Heart left ventricle (tissue), 16 donors: ENCODE data around the gene CFAP157. TPM values are rescaled to one million over a fixed set of nuclear protein-coding genes. Genes with fewer than 3 reads are reported as not detected.
A peak's percentile ranks its signal among the peaks of the same experiment; 100 is the strongest.

Experiments used
- ATAC-seq, 4 donors: fragments of 200-7000 bp; cut with Tn5 transposase; one replicate each; pipeline ENCODE4 v1.9.1; 2020 to 2022; ENCODE audit warnings: moderate library complexity in 4 of 4, mild to moderate bottlenecking in 3 of 4, moderate number of reproducible peaks in 1 of 4
- DNase-seq, 5 donors: peaks; one replicate each; pipeline ENCODE4 v3.0.0-alpha.2; 2020
- H3K27ac ChIP-seq, 12 donors: fragments of 200-600 bp; sonication (generic) in 4 of 12; one replicate each; pipeline versions ENCODE4 v1.5.0 to v1.8.0; 2016 to 2022; ENCODE audit warnings: mild to moderate bottlenecking in 2 of 12
- H3K27me3 ChIP-seq, 9 donors: fragments of 200-600 bp; sonication (generic) in 2 of 9; one replicate each; pipeline versions ENCODE4 v1.5.1 to v1.8.0; 2016 to 2022; ENCODE audit warnings: mild to moderate bottlenecking in 3 of 9
- H3K36me3 ChIP-seq, 9 donors: fragments of 200-600 bp; sonication (generic) in 2 of 9; one replicate each; pipeline versions ENCODE4 v1.5.0 to v1.8.0; 2018 to 2022; ENCODE audit warnings: mild to moderate bottlenecking in 2 of 9
- H3K4me1 ChIP-seq, 12 donors: fragments of 200-600 bp; sonication (generic) in 4 of 12; one replicate each; pipeline versions ENCODE4 v1.5.0 to v1.8.0; 2016 to 2022; ENCODE audit warnings: mild to moderate bottlenecking in 3 of 12
- H3K4me3 ChIP-seq, 12 donors: fragments of 200-600 bp; sonication (generic) in 4 of 12; one replicate each; pipeline versions ENCODE4 v1.5.0 to v1.8.0; 2017 to 2022; ENCODE audit warnings: mild to moderate bottlenecking in 9 of 12, moderate library complexity in 4 of 12
- H3K9me3 ChIP-seq, 12 donors: fragments of 200-600 bp; sonication (generic) in 4 of 12; one replicate each; pipeline versions ENCODE4 v1.5.0 to v1.8.0; 2016 to 2022; ENCODE audit warnings: mild to moderate bottlenecking in 1 of 12
- CTCF ChIP-seq, 12 donors: fragments of 200-600 bp; sonication (generic) in 4 of 12; IDR thresholded peaks; one replicate each; pipeline versions ENCODE4 v1.5.0 to v1.8.0; 2018 to 2022; ENCODE audit warnings: antibody characterized with exemption in 12 of 12, mild to moderate bottlenecking in 5 of 12
- POLR2A ChIP-seq, 2 donors: fragments of 450-650 bp; IDR thresholded peaks; one replicate each; pipeline ENCODE4 v1.6.1; 2017; ENCODE audit warnings: antibody characterized with exemption in 2 of 2, mild to moderate bottlenecking in 2 of 2, moderate library complexity in 2 of 2
- WGBS, 4 donors: extraction: QIAGEN DNeasy Blood & Tissue Kit in 2 of 4; methylation state at CpG; one replicate each; pipeline versions ENCODE4 v1.1.5 to v1.1.7; 2013 to 2018; 5-methylcytosine and 5-hydroxymethylcytosine counted together
- intact Hi-C, 10 donors: fragments of 100-400 bp; cut with DNase I; formaldehyde crosslinking; loops; one replicate each; pipeline versions ENCODE4 v1.11.1 to v1.14.2; 2022
- polyA plus RNA-seq, 2 donors: library from polyadenylated mRNA; stranded (reverse); fragments of 200-250 nt; gene quantifications; one replicate each; pipeline ENCODE4 v1.2.3, GENCODE V29; 2013
- total RNA-seq, 9 donors: library from RNA; depleted of rRNA in 2 of 9; stranded (reverse); fragments of >200 nt in 2 of 9; fragmentation: NEBNext Ultra II Directional in 3 of 9; extraction: Animal tissue kit (Norgen Biotek cat#: 25700) in 3 of 9; gene quantifications; one replicate each; pipeline versions ENCODE4 v1.1.0 to v1.2.4, GENCODE V29; 2016 to 2023
- donor health status: ischemic (EF 13 %, LVEDD 7.1; RV severe dilation, severe dysfunction).
- donor health status: healthy with polysubstance abuse.
- donor health status: DM: no; HTN: yes; CAD: no.
- donor health status: DM: no; HTN: no; CAD: no.
- donor health status: ischemic (EF 25% LVEDD 6.9; RV normal size, moderate dysfunction).
- donor health status: ischemic (EF 25% LVEDD 5.7; RV mildly dilated, moderate dysfunction).
- donor health status: healthy.
- donor health status: DM: yes; HTN: yes; CAD: no.
- donor health status: ischemic (EF 35%, LVEDD 5.7; RV mildly dilated, moderate dysfunction).
- donor health status: nonischemic (EF 11% LVEDD 7.7; RV severe dilation, severe dysfunction).
- donor health status: DM: yes; HTN: yes; CAD: no.
- donor health status: PGD.
- donor health status: ischemic (EF 29% LVEDD 5.4; RV normal size, mild dysfunction).
- donor health status: nonischemic (EF 23%, LVEDD 6.1; RV moderate dilation, normal function).

Gene CFAP157
- total and polyA plus RNA-seq, 11 donors: 0.08 to 0.87 (median 0.11) TPM; not detected in 7

DNA sequence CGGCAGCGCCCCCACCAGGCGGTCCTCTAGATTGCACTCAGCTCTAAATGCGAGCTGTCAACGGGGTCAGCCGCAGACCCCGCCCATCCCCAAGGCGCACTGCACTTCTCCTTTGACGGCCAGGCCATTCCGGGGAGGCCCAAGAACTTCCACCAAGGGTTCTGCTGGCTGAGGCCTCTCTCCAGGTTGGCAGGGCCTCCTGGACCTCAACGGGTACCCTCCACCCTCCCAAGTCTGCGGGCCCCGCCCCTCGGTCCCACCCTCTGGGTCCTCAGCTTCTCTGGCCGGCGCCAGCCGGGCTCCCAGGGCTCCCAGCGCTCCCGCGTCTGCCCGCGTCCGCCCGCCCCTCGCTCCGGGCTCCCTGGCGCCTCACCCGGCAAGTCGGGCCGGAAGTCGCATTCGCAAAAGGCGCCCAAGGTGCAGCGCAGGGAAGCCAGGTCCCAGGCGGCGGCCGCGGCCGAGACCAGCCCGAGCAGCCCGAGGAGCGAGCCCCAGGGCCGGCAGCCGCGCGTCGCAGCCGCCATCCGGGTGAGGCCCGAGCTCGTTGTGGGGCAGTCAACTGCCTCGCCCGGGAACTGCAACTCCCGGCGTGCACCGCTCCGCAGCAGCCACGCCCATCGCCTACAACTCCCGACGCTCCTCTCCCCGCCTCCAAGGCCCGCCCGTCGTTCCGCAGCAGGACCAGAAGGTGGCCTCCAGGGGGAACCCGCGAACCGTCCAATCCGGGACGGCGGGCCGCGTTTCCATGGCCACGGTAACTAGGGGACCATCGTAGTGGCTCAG is 28.1 kb downstream of the CFAP157 start, which contains the start of gene TOR2A:
Gene TOR2A (minus strand): TSS at position 548 of the 783 bp plus-strand sequence. CDS start 24 bp downstream, at position 524.
- 0% methylated on average over 40 to 76 of the region's 76 CpGs for WGBS, 4 donors
- peak; percentile 91 to 96 (median 96) for ATAC-seq
- intact Hi-C loops: loop anchor here (1.0 to 10.0 kb wide), 23 partner anchors 47 to 233 kb away; partner anchors contain the start of gene ST6GALNAC4 (in 4 of the 10)

GRCh38 chr9:127735530-127736185 is 28.9 kb downstream of the CFAP157 start:
- H3K27ac ChIP-seq: peak overlapping the region in 8 of 12 donors; percentile 4 to 99 (median 40)
- WGBS, 4 donors: 25 to 29% (median 27%) methylated on average over 13 to 15 of the region's 15 CpGs
- ATAC-seq (peak in 1 of 4 donors; percentile 1), DNase-seq (no peak)
- H3K27me3 ChIP-seq: no peaks in the 10 kb centered on the region
- peaks cover 0 to 28% (median 17%) of the 10 kb centered on the region in 12 donors for H3K4me1 ChIP-seq
- H3K9me3 ChIP-seq: no peaks in the 10 kb centered on the region
- H3K36me3 ChIP-seq: peaks cover 0 to 51% (median 44%) of the 10 kb centered on the region in 9 donors
- intact Hi-C loops: loop anchor here (1.0 to 10.0 kb wide), 18 partner anchors 47 to 231 kb away; partner anchors contain the start of gene ST6GALNAC4 (in 4 of the 10)
- H3K4me3 ChIP-seq: peak overlapping the region in 5 of 12 donors; percentile 78 to 85 (median 82)
- TF ChIP-seq POLR2A (IDR thresholded peaks at IDR 0.05) (no peak), CTCF (IDR thresholded peaks at IDR 0.05) (no peak)

More for the DNA sequence above, 28.1 kb downstream of the CFAP157 start, which contains the start of gene TOR2A:
- H3K36me3 ChIP-seq: peaks cover 0 to 45% (median 38%) of the 10 kb centered on the region in 9 donors
- peak; percentile 90 to 97 (median 92) for TF ChIP-seq CTCF (IDR thresholded peaks at IDR 0.05)
- peak in 1 of 2 donors; percentile 94 for TF ChIP-seq POLR2A (IDR thresholded peaks at IDR 0.05)
- no peaks in the 10 kb centered on the region for H3K9me3 ChIP-seq
- peaks cover 0 to 24% (median 13%) of the 10 kb centered on the region in 12 donors for H3K4me1 ChIP-seq
- DNase-seq: peak; percentile 98 to 99 (median 98)
- no peaks in the 10 kb centered on the region for H3K27me3 ChIP-seq
- H3K4me3 ChIP-seq: peak within 1 kb of the TSS; percentile 40 to 85 (median 74)
- peak within 1 kb of the TSS; percentile 89 to 99 (median 94) for H3K27ac ChIP-seq

DNA sequence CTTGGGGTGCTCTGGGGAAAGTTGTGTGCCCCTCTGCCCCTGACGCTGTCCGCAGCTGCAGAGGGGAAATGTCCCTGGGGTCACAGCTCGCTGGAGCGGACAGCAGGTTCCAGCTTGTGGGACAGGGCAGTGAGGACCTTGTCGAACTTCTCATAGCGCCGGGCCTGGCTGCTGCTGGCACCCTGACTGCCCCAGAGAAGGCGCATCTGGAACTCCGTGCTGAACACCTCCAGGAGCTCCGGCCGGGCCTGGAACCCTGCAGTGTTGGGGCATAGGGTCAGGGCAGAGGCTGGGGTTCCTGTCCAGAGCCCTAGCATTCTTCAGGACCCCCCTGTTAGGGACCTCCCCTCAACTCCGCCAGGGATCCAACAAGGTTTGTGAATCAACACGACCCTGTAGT is 31.9 kb downstream of the CFAP157 start:
- WGBS, 4 donors: 90 to 92% (median 90%) methylated on average over 13 of the region's 13 CpGs

More for the DNA sequence above, 31.9 kb downstream of the CFAP157 start:
- Histone ChIP-seq H3K36me3 (peaks cover 0 to 60% (median 52%) of the 10 kb centered on the region in 9 donors), H3K4me1 (peaks cover 0 to 47% (median 24%) of the 10 kb centered on the region in 12 donors), H3K27me3 (no peaks in the 10 kb centered on the region), H3K27ac (no peak overlapping the region), H3K9me3 (no peaks in the 10 kb centered on the region), H3K4me3 (no peak overlapping the region)
- no peak for DNase-seq
- intact Hi-C loops: loop anchor here in 6 of 10 donors (5.0 to 10.0 kb wide), 5 partner anchors 44 to 234 kb away; partner anchors contain the start of gene ST6GALNAC4 (in 1 of the 6)
- TF ChIP-seq CTCF (IDR thresholded peaks at IDR 0.05) (no peak), POLR2A (IDR thresholded peaks at IDR 0.05) (no peak)
- ATAC-seq: no peak
